Measurements from ENCODE around the gene ZBTB7C.

GRCh38 chr18:48024009-48024512, 385.1 kb downstream of the ZBTB7C start:
- TF ChIP-seq POLR2AphosphoS5 (IDR thresholded peaks at IDR 0.05), result no peak
- TF ChIP-seq, protein P1, sequence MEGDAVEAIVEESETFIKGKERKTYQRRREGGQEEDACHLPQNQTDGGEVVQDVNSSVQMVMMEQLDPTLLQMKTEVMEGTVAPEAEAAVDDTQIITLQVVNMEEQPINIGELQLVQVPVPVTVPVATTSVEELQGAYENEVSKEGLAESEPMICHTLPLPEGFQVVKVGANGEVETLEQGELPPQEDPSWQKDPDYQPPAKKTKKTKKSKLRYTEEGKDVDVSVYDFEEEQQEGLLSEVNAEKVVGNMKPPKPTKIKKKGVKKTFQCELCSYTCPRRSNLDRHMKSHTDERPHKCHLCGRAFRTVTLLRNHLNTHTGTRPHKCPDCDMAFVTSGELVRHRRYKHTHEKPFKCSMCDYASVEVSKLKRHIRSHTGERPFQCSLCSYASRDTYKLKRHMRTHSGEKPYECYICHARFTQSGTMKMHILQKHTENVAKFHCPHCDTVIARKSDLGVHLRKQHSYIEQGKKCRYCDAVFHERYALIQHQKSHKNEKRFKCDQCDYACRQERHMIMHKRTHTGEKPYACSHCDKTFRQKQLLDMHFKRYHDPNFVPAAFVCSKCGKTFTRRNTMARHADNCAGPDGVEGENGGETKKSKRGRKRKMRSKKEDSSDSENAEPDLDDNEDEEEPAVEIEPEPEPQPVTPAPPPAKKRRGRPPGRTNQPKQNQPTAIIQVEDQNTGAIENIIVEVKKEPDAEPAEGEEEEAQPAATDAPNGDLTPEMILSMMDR (IDR thresholded peaks at IDR 0.05), result no peak
